ENCODE measurements around the gene TRAF3IP1. TPM values are rescaled to one million over a fixed set of nuclear protein-coding genes. Genes with fewer than 3 reads are reported as not detected.
"Not testable (repeated sequence)": the region's sequence is repeated elsewhere in the genome, so short reads cannot be mapped to it uniquely, and the experiment has no call there.

TRAF3IP1 gene
- total RNA-seq, 2 donors from 2014 or later, result 7.9 to 10.6 TPM

DNA sequence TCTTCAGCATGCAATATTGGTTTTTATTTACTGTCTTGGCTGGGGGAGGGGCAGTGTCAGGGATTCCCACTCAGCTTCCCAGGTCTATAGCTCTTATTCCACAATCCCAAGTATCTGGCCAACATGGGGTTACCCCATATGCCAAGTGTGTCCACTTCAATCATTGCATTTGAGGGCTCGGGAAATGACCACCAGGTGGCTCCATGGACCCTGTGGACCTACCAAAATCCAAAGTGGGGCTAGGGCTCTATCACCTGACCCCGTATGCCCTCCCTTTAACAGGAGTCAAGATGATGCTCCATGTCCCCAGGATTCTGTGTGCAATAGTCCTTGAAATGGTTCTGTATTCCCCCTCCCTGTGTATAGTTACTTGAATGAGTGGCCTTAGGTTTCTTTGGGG lies 12.1 kb upstream of the TRAF3IP1 start:
- ATAC-seq, result no peak

DNA sequence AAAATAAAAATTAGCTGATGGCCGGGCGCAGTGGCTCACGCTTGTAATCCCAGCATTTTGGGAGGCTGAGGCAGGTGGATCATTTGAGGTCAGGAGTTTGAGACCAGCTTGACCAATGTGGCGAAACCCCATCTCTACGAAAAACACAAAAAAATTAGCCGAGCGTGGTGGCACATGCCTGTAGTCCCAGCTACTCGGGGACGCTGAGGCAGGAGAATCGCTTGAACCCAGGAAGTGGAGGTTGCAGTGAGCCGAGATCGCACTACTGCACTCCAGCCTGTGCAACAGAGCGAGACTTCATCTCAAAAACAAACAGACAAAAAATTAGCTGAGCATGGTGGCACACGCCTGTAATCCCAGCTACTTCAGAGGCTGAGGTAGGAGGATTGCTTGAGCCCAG lies 9.6 kb upstream of the TRAF3IP1 start:
- DNase-seq (ENCODE audit: low spot score); H3K27ac Mint-ChIP-seq; ATAC-seq; H3K4me3 Mint-ChIP-seq; H3K36me3 Mint-ChIP-seq; H3K4me1 Mint-ChIP-seq (ENCODE audit: low read depth in 2 of 2); H3K27me3 Mint-ChIP-seq; H3K9me3 Mint-ChIP-seq: not testable (repeated sequence)

More for the DNA sequence above, 12.1 kb upstream of the TRAF3IP1 start:
- no peak for DNase-seq (ENCODE audit: low spot score)
- Mint-ChIP-seq H3K27me3 (peaks cover 0 to 7% of the 10 kb centered on the region in 2 donors), H3K9me3 (no peaks in the 10 kb centered on the region), H3K4me3 (no peak overlapping the region), H3K36me3 (no peaks in the 10 kb centered on the region), H3K27ac (no peak overlapping the region), H3K4me1 (ENCODE audit: low read depth in 2 of 2) (no peaks in the 10 kb centered on the region)

DNA sequence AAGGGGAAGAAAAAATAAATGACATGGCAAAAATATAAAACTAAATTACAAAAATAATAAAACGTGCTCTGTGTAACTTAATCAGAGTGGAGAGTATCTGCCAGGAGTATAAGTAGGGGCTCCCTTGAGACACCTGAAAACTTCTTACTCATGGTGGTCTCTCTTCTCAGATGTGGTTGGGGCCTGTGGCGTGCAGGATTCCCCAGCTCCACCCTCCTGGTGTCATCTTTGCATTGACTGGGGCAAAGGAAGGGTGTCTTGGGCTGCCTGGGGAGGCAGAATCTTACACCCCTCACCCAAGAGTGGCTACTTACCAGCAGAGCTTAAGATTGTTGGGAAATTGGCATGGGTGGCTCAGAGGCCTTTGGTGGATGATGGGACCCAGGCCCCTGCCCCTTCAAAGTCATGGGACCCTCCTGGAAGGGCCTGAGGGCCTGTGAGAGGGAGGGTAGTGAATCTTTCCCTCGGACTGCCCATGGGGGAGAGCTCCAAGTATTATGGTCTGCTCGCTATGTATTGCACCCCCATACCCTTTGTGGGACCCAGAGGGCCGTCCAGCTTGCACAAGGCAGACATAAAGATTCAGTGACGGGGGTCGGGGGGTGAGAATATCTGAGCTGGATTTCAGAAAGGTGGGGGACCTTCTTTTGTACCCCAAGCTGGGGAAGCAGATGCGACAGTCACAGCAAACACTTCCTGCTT lies 6.9 kb upstream of the TRAF3IP1 start:
- no peaks in the 10 kb centered on the region for H3K36me3 Mint-ChIP-seq
- no peak for DNase-seq (ENCODE audit: low spot score)
- H3K4me3 Mint-ChIP-seq, result no peak overlapping the region
- H3K27ac Mint-ChIP-seq, result no peak overlapping the region
- H3K9me3 Mint-ChIP-seq, result no peaks in the 10 kb centered on the region
- H3K4me1 Mint-ChIP-seq (ENCODE audit: low read depth in 2 of 2), result no peaks in the 10 kb centered on the region
- H3K27me3 Mint-ChIP-seq, result peaks cover 9 to 15% of the 10 kb centered on the region in 2 donors
- ATAC-seq, result no peak

DNA sequence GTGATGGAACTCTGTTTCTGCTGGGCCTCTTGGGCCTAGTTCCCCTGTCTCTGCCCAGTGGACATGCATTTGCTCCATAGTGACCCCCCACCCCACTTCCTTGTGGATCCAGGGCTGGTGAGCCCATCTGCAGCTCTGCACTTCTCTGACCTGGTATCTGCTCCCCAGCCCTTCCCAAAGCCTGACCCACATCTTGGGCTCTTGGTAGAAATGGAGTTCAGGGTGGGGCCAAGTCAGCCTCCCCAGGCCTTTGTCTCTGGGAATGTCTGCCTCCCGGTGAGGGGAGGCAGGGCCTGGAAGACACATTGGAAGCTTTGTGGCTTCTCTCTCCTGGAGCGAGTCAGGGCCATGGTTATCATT lies 6.3 kb upstream of the TRAF3IP1 start:
- ATAC-seq, result no peak
- H3K4me1 Mint-ChIP-seq (ENCODE audit: low read depth in 2 of 2), result no peaks in the 10 kb centered on the region
- no peaks in the 10 kb centered on the region for H3K36me3 Mint-ChIP-seq
- no peaks in the 10 kb centered on the region for H3K9me3 Mint-ChIP-seq
- H3K4me3 Mint-ChIP-seq, result no peak overlapping the region
- peaks cover 9 to 15% of the 10 kb centered on the region in 2 donors for H3K27me3 Mint-ChIP-seq
- DNase-seq (ENCODE audit: low spot score), result no peak
- no peak overlapping the region for H3K27ac Mint-ChIP-seq

DNA sequence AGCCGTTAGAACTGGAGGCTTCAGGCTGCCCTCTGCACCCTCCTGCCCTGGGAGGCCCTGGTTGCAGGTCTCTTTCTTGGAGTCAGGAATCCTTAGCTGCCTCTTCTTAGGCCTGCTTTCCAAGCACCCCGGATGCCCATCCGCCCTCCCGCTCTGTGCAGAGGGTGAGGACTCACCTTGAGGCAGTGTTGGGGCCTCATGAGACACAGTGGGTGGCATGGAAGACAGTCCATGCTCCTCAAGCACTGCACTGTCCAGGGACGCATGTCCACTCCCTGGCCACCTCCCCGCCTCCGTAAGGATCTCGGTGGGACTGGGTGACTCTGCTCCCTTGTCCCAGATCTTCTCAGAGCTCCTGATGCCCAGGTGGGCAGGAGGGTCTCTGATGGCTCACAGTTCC lies 5.7 kb upstream of the TRAF3IP1 start:
- Mint-ChIP-seq H3K4me1 (ENCODE audit: low read depth in 2 of 2) (no peaks in the 10 kb centered on the region), H3K4me3 (no peak overlapping the region), H3K27me3 (peaks cover 9 to 15% of the 10 kb centered on the region in 2 donors), H3K36me3 (no peaks in the 10 kb centered on the region), H3K27ac (no peak overlapping the region), H3K9me3 (no peaks in the 10 kb centered on the region)
- ATAC-seq, result no peak
- DNase-seq (ENCODE audit: low spot score), result no peak

DNA sequence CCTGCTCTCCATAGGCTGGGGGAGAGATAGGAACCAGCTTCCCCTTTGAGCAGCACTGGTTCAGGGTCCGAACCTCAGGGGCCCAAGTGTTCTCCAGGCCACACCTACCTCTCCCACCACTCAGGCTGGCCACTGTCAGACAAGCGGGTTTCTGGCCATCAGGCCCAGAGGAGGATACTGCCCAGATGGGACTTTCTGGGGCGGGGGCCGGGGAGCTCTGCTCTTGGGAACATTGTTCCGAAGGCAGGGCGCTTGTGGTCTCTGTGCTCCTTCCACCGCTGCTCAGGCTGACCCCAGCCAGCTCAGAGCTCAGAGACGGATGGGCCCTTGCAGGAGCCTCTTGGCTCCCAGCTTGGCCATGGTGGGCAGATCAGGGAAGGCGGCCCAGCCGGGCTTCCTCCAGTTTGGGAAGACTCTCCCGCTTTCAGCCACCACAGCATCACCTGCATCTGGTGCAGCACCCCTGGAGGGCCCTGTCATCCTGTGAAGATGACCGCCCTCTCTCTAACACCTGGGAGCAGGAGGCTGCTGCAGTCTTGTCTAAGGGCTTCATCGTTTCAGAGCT lies 5.2 kb upstream of the TRAF3IP1 start:
- Mint-ChIP-seq H3K4me3 (no peak overlapping the region), H3K27ac (no peak overlapping the region), H3K27me3 (peaks cover 9 to 15% of the 10 kb centered on the region in 2 donors), H3K36me3 (no peaks in the 10 kb centered on the region), H3K4me1 (ENCODE audit: low read depth in 2 of 2) (no peaks in the 10 kb centered on the region), H3K9me3 (no peaks in the 10 kb centered on the region)
- DNase-seq (ENCODE audit: low spot score) (no peak), ATAC-seq (no peak)

DNA sequence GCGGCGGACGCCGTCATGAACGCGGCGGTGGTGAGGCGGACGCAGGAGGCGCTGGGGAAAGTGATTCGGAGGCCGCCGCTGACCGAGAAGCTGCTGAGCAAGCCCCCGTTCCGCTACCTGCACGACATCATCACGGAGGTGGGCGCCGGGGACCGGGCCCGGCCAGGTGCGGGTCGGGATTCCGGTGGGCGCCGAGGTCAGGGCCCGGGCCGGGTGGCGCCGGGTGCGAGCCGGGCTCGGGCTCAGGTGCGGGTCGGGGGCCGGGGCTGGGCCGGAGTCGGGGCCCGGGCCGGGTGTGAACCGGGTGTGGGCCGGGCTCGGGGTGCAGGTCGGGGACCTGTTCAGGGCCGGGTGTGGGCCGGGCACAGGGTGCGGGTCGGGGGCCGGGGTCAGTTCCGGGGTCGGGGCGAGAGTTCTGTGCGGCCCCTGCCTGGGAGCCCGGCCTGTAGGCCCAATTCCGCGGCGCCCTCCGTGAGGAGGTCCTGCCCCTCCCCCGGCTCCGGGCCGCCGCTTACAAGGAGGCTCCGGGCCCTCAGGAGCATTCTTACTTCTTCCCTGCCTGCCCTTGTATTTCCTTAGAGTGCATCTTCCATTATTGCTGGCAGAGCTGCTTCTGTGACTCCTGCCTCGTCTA lies 447 bp downstream of the TRAF3IP1 start:
- Mint-ChIP-seq H3K27me3 (peaks cover 6 to 8% of the 10 kb centered on the region in 2 donors), H3K4me3 (peak overlapping the region; percentile 80), H3K9me3 (no peaks in the 10 kb centered on the region), H3K27ac (no peak overlapping the region), H3K4me1 (ENCODE audit: low read depth in 2 of 2) (peaks cover 5 to 10% of the 10 kb centered on the region in 2 donors), H3K36me3 (no peaks in the 10 kb centered on the region)
- DNase-seq (ENCODE audit: low spot score) (no peak), ATAC-seq (peak; percentile 58 to 60)

DNA sequence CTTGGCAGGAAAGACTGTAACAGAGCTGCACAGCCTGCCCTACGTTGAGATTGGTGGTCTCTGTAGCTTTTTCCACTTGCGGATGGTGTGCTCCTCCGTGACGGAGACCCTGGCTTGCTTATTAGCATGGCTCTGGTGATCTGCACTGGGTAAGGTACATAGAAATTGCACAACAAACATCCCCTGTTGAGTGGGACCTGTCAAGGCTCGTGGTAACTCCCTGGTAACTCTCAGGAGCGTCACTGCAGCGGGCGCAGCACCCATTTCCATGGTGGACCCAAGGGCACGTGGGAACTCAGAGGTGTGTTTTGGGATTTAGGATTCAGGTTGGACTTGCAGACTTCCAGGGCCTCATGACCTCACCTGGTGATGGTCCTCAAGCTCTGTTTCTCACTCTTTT lies 1.1 kb downstream of the TRAF3IP1 start:
- H3K27ac Mint-ChIP-seq, result no peak overlapping the region
- peaks cover 1 to 2% of the 10 kb centered on the region in 2 donors for H3K27me3 Mint-ChIP-seq
- H3K9me3 Mint-ChIP-seq, result no peaks in the 10 kb centered on the region
- no peak for ATAC-seq
- peak overlapping the region; percentile 80 for H3K4me3 Mint-ChIP-seq
- DNase-seq (ENCODE audit: low spot score), result no peak
- H3K36me3 Mint-ChIP-seq, result no peaks in the 10 kb centered on the region
- peaks cover 5 to 10% of the 10 kb centered on the region in 2 donors for H3K4me1 Mint-ChIP-seq (ENCODE audit: low read depth in 2 of 2)

DNA sequence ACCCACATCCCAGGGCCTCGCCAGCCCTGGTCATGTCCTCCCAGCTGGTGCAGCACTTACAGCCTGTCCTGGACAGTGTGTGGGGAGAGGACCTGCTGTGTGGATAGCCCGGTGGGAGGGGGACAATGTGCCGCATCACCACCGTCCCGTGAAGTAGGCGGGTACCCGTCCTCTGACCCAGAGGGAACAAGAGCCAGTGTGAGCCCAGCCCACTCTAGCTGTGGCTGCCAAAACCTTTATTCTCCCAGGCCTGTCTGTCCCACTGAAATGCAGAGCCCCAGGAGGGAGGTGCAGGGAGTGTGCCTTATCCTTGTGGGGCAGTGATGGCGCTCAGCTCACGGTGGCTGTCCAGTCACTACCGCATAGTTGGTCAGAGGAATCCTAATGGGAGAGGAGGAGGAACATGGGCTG lies 1.7 kb downstream of the TRAF3IP1 start:
- H3K27ac Mint-ChIP-seq, result no peak overlapping the region
- H3K9me3 Mint-ChIP-seq, result no peaks in the 10 kb centered on the region
- H3K4me3 Mint-ChIP-seq, result peak overlapping the region; percentile 80
- no peak for DNase-seq (ENCODE audit: low spot score)
- H3K4me1 Mint-ChIP-seq (ENCODE audit: low read depth in 2 of 2), result peaks cover 5 to 10% of the 10 kb centered on the region in 2 donors
- no peak for ATAC-seq
- H3K27me3 Mint-ChIP-seq, result no peaks in the 10 kb centered on the region
- H3K36me3 Mint-ChIP-seq, result no peaks in the 10 kb centered on the region

DNA sequence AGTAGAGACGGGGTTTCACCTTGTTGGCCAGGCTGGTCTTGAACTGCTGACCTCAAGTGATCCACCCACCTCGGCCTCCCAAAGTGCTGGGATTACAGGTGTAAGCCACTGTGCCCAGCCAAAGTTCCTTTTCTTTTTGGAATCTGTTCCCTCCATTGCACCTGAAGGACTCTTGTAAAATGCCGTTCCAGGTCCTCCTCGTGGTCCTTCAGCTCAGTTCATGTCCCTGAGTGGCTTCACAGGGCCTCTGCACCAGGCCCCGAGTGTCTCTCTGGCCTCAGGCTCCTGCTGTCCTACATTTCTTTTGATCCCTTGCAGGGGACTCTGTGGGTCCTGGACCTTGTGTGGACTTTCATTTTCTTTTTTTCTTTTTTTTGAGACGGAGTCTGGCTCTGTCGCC lies 3.9 kb downstream of the TRAF3IP1 start:
- peaks cover 18% of the 10 kb centered on the region for H3K36me3 Mint-ChIP-seq
- not testable (repeated sequence) for DNase-seq (ENCODE audit: low spot score); H3K27me3 Mint-ChIP-seq; ATAC-seq; H3K9me3 Mint-ChIP-seq; H3K4me3 Mint-ChIP-seq; H3K4me1 Mint-ChIP-seq (ENCODE audit: low read depth in 2 of 2)
- H3K27ac Mint-ChIP-seq, result peak overlapping the region in 1 of 2 donors; percentile 6

DNA sequence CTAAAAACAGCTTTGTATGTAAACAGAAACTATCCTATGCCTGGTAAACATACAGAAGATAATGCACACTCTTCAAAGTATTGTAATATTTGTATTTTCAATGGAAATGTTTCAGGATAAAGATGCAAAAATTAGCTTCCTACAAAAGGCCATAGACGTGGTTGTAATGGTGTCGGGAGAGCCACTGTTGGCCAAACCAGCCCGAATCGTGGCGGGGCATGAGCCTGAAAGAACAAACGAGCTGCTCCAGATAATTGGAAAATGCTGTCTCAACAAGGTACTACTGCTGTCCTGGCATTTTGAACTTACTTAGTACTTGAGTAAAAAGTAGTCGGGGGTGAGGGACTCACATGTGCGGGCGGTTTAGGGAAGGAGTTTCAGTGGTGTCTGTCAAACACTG lies 5.4 kb downstream of the TRAF3IP1 start:
- Mint-ChIP-seq H3K36me3 (peaks cover 23% of the 10 kb centered on the region), H3K27ac (no peak overlapping the region), H3K9me3 (no peaks in the 10 kb centered on the region), H3K4me1 (ENCODE audit: low read depth in 2 of 2) (peaks cover 5 to 10% of the 10 kb centered on the region in 2 donors), H3K4me3 (no peak overlapping the region), H3K27me3 (no peaks in the 10 kb centered on the region)
- ATAC-seq (no peak), DNase-seq (ENCODE audit: low spot score) (no peak)

DNA sequence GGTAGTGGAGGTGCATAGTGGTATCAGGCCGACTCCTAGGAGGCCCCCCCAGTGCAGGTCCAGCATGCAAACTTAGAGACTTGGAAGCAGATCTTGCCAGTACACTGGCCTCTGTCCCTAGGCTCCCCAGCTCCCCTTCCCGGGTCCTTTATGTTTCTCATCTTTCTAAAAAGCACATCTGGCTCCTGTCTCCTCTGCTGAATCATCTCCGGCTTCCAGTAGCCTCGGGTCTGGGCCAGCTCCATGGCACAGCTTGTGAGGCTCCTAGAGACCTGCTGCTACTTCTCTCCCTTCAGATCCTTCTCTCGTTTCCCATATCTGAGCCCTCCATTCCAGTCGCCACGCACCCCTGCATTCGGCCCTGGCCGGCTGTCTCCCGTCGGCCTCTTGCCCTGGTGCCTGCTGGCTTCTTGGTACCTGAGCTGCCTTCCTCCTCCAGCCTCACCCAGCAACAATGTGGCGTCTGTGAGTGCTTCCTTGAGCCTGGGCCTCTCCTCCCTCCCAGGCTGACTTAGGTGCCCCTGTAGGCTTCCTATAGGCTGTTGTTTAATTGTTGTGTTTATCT lies 6.6 kb downstream of the TRAF3IP1 start:
- H3K36me3 Mint-ChIP-seq, result peaks cover 23% of the 10 kb centered on the region
- H3K27me3 Mint-ChIP-seq, result no peaks in the 10 kb centered on the region
- DNase-seq (ENCODE audit: low spot score), result no peak
- ATAC-seq, result no peak
- no peaks in the 10 kb centered on the region for H3K9me3 Mint-ChIP-seq
- peaks cover under 1% of the 10 kb centered on the region in 2 donors for H3K4me1 Mint-ChIP-seq (ENCODE audit: low read depth in 2 of 2)
- H3K27ac Mint-ChIP-seq, result no peak overlapping the region
- no peak overlapping the region for H3K4me3 Mint-ChIP-seq

DNA sequence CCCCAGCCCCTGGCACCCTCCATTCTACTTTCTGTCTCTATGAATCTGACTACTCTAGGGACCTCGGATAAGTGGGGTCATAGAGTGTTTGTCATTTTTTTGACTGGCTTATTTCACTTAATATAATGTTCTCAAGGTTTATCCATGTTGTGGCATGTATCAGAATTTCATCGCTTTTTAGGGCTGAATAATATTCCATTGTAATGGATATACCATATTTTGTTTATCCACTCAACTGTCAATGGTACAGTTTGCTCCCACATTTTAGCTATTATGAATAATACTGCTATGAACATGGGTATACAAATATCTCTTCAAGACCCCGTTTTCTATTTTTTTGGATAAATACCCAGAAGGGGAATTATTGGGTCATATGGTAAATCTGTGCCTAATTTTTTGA lies 7.4 kb downstream of the TRAF3IP1 start:
- no peaks in the 10 kb centered on the region for H3K4me1 Mint-ChIP-seq (ENCODE audit: low read depth in 2 of 2)
- H3K4me3 Mint-ChIP-seq, result no peak overlapping the region

DNA sequence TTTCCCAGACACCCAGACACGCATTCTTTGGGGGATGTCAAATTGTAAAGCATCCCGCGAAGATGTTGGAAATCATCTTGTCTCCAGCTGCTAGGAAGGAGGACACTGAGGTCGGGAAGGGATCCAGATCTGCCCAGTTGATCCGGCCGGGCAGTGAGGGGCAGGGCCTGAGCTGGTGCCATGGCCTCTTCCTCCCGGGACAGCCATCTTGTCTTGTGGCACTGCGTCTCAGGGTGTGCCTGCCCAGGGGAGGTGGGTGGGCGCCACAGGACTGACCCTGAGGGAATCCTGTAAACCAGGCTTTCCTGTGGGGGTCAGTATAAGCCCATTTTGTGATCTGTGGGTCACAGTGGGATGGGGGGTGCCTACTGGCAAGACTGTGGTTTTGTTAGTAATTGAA lies 10.1 kb downstream of the TRAF3IP1 start:
- Mint-ChIP-seq H3K27me3 (no peaks in the 10 kb centered on the region), H3K27ac (no peak overlapping the region), H3K9me3 (no peaks in the 10 kb centered on the region), H3K4me1 (ENCODE audit: low read depth in 2 of 2) (peaks cover 0 to 5% of the 10 kb centered on the region in 2 donors), H3K4me3 (no peak overlapping the region), H3K36me3 (peaks cover 23% of the 10 kb centered on the region)
- DNase-seq (ENCODE audit: low spot score), result no peak
- ATAC-seq, result no peak

More for the DNA sequence above, 7.4 kb downstream of the TRAF3IP1 start:
- no peak for DNase-seq (ENCODE audit: low spot score)
- Mint-ChIP-seq H3K27ac (no peak overlapping the region), H3K27me3 (no peaks in the 10 kb centered on the region), H3K36me3 (peaks cover 23% of the 10 kb centered on the region), H3K9me3 (no peaks in the 10 kb centered on the region)
- no peak for ATAC-seq

Measured in natural killer cell treated with Interleukin-12 subunit alpha and Interleukin-12 subunit beta and Interleukin-15 and Interleukin-18, amount 100 ng/mL, for 72 hours (primary cell).